IgD-negative memory B cell (primary cell): ENCODE measurements around the gene ADAP1. TPM values are rescaled to one million over a fixed set of nuclear protein-coding genes. Genes with fewer than 3 reads are reported as not detected.
"Not testable (repeated sequence)": the region's sequence is repeated elsewhere in the genome, so short reads cannot be mapped to it uniquely, and the experiment has no call there.

Experiments used
- H3K27ac Mint-ChIP-seq, 3 donors: one replicate each; pipeline ENCODE4 v1.8.0; 2020 to 2022; ENCODE audit warnings: mild to moderate bottlenecking in 3 of 3, mixed read lengths in 3 of 3, moderate library complexity in 1 of 3
- H3K27me3 Mint-ChIP-seq: one replicate; pipeline ENCODE4 v1.8.0; 2021; ENCODE audit warnings: mixed read lengths
- H3K36me3 Mint-ChIP-seq: one replicate; pipeline ENCODE4 v1.8.0; 2020; ENCODE audit warnings: mild to moderate bottlenecking, mixed read lengths
- H3K4me1 Mint-ChIP-seq, 3 donors: one replicate each; pipeline ENCODE4 v1.8.0; 2020 to 2022; ENCODE audit warnings: mixed read lengths in 3 of 3, mild to moderate bottlenecking in 1 of 3
- H3K4me3 Mint-ChIP-seq, 4 donors: one replicate each; pipeline ENCODE4 v1.8.0; 2020 to 2022; ENCODE audit warnings: mild to moderate bottlenecking in 4 of 4, mixed read lengths in 4 of 4, moderate library complexity in 3 of 4
- H3K9me3 Mint-ChIP-seq, 3 donors: one replicate each; pipeline ENCODE4 v1.8.0; 2020 to 2021; ENCODE audit warnings: mixed read lengths in 3 of 3, mild to moderate bottlenecking in 1 of 3
- polyA plus RNA-seq: library from polyadenylated mRNA; unstranded; fragments of 300-500 nt; fragmentation: Illumina TruSeq; gene quantifications from one replicate; pipeline ENCODE4 v1.2.3, GENCODE V29; 2021

ADAP1 gene
- polyA plus RNA-seq, 1 donor from 2014 or later: 6.4 TPM

DNA sequence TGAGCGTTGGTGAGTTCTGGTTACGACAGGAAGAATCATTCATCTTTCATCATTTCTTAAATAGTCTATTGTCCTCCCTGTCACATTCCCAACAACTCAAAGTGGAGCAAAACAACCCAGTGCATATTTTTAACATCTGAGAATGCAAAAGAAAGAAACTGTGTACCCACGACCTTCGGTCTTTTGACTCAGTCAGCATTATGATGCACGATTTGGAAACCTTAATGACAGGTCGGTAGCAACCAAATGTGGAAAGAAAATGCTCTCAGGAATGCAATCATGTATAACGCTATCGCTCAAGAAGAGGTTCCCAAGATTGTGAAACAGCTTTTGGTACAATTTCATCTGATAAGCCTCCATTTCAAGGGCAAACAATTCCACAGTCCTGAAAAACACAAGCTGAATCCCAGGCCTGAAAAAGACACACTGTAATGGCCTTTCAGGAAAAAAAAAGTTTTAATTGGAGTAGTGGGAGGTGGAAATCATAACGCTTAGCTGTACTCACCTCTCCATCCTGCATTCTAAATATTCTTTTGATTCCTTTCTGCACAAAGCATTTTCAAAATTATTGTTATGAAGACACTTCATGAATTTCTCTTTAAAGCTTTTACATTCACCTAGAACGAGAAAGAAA is 18.3 kb upstream of the ADAP1 start:
- H3K27ac Mint-ChIP-seq: peak overlapping the region in 1 of 3 donors; percentile 45
- peaks cover 4% of the 10 kb centered on the region for H3K36me3 Mint-ChIP-seq

DNA sequence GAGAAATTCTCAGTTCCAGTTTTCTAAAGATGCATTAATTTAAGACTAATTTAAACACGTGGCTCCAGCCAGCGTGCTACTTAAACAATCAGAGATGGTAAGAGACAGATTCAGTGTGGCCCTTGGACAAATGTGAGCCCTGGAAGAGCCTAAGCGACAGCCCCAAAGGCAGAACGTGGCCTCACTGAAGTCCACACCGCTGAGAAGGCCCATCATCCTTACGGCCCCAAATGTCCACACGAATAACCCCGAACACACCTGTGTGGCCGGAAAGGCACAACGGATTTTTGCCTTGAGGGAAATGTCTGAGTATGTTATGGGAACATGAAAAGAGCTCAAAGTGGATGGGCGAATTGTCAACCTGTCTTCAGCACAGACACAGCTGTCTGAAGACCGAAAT is 17.6 kb upstream of the ADAP1 start:
- Mint-ChIP-seq H3K27ac (peak overlapping the region in 1 of 3 donors; percentile 61), H3K4me1 (peaks cover 9 to 16% (median 15%) of the 10 kb centered on the region in 3 donors), H3K9me3 (no peaks in the 10 kb centered on the region), H3K27me3 (no peaks in the 10 kb centered on the region), H3K4me3 (peak overlapping the region in 1 of 4 donors; percentile 68), H3K36me3 (peaks cover 6% of the 10 kb centered on the region)

More for the DNA sequence above, 18.3 kb upstream of the ADAP1 start:
- no peaks in the 10 kb centered on the region for H3K27me3 Mint-ChIP-seq
- peaks cover 10 to 16% (median 15%) of the 10 kb centered on the region in 3 donors for H3K4me1 Mint-ChIP-seq
- H3K9me3 Mint-ChIP-seq: no peaks in the 10 kb centered on the region
- H3K4me3 Mint-ChIP-seq: peak overlapping the region in 3 of 4 donors; percentile 44 to 68 (median 49)

DNA sequence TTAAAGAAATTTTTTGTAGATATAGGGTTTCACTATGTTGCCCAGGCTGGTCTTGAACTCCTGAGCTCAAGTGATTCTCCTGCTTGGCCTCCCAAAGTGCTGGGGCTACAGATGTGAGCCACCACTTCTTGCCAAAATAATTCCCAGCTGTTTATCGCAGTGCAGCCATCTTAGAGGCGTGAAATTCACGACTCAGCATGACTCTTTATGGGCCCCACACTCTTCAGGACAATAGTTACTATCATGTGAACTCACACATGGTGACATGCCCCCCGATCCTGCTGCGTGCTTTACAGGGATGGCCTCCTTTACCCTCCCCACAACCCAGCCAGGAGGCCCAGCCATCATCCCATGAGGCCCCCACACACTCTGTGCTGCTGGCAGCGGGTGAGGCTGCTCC is 16.3 kb upstream of the ADAP1 start:
- no peaks in the 10 kb centered on the region for H3K9me3 Mint-ChIP-seq
- peak overlapping the region in 2 of 3 donors; percentile 54 to 63 for H3K27ac Mint-ChIP-seq
- peak overlapping the region in 1 of 4 donors; percentile 73 for H3K4me3 Mint-ChIP-seq
- H3K36me3 Mint-ChIP-seq: peaks cover 6% of the 10 kb centered on the region
- no peaks in the 10 kb centered on the region for H3K27me3 Mint-ChIP-seq
- peaks cover 12 to 19% (median 17%) of the 10 kb centered on the region in 3 donors for H3K4me1 Mint-ChIP-seq

DNA sequence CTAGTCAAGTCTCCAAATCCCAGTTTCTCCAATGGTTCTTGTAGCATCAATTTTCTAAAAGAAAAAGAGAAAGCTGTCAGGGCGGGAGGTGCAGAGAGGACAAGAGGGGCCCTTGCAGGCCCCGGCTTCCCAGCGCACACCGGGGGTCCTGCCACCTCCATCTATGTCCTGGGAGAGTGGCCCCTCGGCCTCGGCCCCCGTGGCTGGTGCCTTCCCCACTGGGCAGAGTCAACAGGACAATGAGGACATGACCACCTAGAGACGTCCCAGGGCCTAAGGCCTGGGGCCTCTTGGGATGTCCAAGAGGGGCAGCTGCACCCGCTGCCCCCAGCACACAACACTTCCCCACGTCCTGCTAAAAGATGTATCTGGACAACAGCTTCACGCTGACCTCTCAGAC is 14.9 kb upstream of the ADAP1 start:
- Mint-ChIP-seq H3K27me3 (no peaks in the 10 kb centered on the region), H3K36me3 (peaks cover 6% of the 10 kb centered on the region), H3K27ac (no peak overlapping the region), H3K4me1 (peaks cover 16 to 29% (median 22%) of the 10 kb centered on the region in 3 donors), H3K4me3 (no peak overlapping the region), H3K9me3 (no peaks in the 10 kb centered on the region)

DNA sequence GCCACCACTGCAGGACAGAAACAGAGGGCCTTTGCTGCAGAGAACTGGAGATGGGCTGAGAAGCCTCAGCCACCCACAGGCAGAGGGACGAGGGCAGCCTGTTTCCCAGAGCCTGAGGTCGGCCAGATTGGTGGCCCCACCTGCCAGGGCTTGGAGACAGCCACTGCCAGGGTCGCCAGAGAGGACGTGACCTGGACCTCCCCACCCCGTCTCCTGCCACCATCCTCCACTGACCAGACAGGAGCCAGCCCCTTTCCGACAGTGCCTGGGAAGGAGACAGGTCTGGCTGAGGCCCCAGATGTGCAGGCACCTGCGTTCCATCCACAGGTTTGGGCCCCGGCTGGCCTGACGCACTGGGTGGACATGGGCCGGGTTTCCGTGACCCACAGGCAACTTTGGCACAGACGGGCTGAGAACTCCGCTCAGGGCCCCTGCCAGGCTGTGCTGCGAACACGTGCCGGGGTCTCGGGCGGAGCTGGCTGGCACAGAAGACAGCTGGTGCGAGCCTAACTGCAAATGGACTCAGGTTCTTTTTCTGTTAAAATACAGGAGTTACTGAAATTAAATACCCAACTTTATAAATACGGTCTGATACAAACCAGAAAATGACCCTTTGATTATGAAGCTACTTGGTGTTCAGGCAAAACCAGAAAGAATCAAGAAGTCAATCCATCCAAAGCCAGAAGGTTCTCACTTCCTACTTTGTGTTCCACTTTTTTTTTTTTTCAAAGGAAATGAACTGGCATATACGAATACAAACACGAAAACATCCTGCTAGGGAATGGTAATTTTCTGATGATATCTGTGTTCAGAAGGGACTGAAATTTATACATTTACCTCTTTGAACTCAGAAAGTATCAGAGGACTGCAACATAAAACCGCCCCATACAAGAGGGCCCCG is 14.0 kb upstream of the ADAP1 start:
- no peak overlapping the region for H3K4me3 Mint-ChIP-seq
- H3K27ac Mint-ChIP-seq: peak overlapping the region in 1 of 3 donors; percentile 31
- H3K36me3 Mint-ChIP-seq: peaks cover 6% of the 10 kb centered on the region
- no peaks in the 10 kb centered on the region for H3K9me3 Mint-ChIP-seq
- H3K27me3 Mint-ChIP-seq: peaks cover 2% of the 10 kb centered on the region
- H3K4me1 Mint-ChIP-seq: peaks cover 19 to 29% (median 22%) of the 10 kb centered on the region in 3 donors

DNA sequence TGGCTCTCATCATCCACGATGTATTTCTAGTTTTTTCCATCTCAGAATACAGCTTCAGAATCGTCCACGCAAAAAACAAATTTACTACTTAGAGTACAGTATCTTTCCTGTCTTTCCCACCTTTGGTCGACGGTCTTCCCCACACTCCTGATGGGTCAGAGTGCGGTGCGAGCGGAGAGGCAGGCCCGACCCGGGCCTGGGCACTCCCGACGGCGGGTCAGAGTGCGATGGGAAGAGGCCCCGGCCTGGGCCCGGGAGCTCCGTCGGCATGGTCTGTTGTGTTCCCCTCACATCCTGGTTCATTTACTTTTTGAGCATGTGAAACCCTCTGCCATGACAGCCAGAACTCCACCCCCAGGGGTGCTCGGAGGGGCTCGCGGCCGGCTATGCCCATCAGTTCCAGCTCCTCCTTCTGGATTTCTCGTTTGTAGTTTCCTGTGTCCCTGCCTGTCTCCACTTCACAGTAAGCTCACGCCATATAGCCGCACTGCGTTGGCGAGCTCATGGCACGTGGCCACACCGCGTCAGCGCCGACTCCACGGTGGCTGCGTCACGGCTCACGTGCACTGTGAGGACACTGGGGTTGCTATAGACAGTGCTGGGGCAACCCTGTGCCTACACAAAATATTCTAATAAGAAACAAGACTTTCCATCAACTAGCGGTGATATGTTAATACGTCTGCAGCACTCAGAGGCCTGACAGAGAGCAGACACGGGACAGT is 13.0 kb upstream of the ADAP1 start:
- Mint-ChIP-seq H3K9me3 (no peaks in the 10 kb centered on the region), H3K27me3 (peaks cover 3% of the 10 kb centered on the region), H3K36me3 (peaks cover 6% of the 10 kb centered on the region), H3K27ac (peak overlapping the region; percentile 6 to 59 (median 31)), H3K4me1 (peaks cover 18 to 25% (median 21%) of the 10 kb centered on the region in 3 donors), H3K4me3 (peak overlapping the region in 1 of 4 donors; percentile 26)

DNA sequence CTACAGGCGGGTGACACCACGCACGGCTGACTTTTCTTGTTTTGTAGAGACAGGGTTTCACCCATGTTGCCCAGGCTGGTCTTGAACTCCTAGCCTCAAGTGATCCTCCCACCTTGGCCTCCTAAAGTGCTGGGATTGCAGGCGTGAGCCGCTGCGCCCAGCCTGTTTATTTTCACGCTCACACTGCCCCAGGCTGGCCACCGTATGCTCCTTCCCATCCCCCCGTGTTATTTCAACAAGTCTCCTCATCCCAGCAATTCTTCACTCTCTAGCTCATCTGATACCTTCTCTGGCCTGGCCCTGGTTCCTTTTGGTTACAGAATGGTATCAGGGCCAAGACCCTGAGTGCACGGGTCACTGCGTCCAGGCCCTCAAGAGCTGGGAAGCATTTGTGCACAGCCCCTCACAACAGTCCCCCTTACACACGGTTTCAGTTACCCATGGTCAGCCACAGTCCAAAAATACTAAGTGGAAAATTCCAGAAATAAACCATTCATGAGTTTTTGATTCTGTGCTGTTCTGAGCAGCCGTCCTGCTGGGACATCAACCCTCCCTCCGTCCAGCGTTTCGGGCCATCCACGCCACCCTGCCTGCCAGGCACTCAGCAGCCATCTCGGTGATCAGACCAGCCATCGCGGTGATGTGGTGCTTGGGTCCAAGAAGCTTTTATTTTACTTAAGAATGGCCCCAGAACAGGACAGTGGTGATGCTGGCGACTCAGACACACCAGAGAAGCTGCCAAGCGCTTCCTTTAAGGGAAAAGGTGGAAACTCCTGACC is 12.0 kb upstream of the ADAP1 start:
- Mint-ChIP-seq H3K27ac (peak overlapping the region in 2 of 3 donors; percentile 3 to 84), H3K27me3 (peaks cover 9% of the 10 kb centered on the region), H3K9me3 (no peaks in the 10 kb centered on the region), H3K4me3 (peak overlapping the region in 2 of 4 donors; percentile 3 to 27), H3K4me1 (peaks cover 15 to 22% (median 15%) of the 10 kb centered on the region in 3 donors), H3K36me3 (peaks cover 4% of the 10 kb centered on the region)

DNA sequence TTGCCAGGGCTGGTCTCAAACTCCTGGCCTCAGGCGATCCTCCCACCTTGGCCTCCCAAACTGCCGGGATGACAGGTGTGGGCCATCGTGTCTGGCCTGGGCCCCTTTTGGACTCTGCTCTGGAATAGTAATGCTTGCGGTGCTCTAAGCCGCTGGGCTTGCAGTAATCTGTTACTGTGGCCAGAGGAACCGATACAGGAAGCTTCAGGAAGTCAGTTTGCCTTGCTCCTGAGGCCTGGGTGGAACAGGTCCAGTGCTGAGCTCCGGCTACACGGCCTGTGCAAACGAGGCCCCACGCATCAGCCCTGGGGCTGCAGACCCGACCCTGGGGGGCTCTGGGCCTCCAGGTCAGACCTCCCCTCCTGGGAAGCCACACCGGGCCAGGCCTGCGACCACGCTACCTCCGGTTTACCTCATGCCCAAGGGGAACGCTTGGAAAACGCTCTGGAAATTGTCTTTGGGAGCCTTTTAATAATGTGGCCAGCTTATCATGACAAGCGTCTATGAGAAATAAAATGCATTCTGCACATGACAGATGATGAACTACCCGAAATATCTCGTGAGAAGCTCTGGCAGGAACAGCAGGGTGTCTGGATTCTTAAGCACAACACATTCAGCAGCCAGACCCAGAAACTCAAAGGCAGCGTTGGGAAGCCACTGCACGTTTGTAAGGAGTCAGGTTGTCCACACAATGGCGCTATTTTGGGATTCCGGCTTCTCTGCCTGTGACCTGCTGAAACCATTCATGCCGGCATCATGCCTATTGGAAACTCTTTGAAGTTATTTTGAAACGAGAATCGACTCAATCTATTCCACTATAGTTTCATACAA is 10.1 kb upstream of the ADAP1 start:
- Mint-ChIP-seq H3K4me1 (peaks cover 12 to 19% (median 19%) of the 10 kb centered on the region in 3 donors), H3K9me3 (no peaks in the 10 kb centered on the region), H3K36me3 (peaks cover 3% of the 10 kb centered on the region), H3K27ac (peak overlapping the region; percentile 49 to 83 (median 67)), H3K27me3 (peaks cover 14% of the 10 kb centered on the region), H3K4me3 (peak overlapping the region in 1 of 4 donors; percentile 49)

DNA sequence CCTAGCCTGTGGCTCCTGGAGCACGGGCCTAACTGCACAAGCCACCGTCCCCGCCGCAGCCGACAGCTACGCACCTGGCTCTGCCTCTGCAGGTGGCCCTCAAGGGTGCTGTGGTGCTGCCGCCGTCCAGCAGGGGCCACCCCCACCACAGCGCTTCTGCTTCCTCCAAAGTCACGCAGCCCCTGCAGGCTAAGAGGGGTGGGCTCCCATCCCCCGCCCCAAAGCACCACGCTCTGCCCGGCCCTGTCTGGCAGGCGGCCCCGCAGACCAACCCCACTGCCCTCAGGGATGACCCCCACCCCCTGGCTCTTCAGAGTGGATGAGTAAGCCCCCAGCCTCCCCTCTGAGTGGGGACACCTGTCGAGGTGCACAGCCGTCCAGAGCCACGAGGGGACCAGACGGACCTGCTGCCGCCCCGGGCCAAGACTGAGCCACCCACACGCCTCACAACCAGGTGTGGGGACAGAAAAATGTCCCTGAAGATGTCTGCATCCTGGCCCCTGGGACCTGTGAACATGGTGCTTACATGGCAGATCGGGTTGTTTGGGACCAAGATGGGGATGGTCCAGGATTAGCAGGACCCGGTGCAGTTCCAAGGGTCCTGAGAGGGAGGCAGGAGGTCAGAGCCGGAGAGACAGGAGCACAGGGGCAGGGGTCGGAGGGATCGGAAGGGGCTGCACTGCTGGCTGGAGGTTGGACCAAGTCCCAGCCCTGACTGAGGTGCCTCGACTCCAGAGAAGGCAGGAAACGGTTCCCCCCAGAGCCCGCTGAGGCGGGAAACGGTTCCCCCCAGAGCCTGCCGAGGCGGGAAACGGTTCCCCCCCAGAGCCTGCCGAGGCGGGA is 9.0 kb upstream of the ADAP1 start:
- Mint-ChIP-seq H3K4me1 (peaks cover 12 to 19% (median 19%) of the 10 kb centered on the region in 3 donors), H3K27ac (no peak overlapping the region), H3K27me3 (peaks cover 14% of the 10 kb centered on the region), H3K36me3 (peaks cover 3% of the 10 kb centered on the region), H3K9me3 (no peaks in the 10 kb centered on the region), H3K4me3 (peak overlapping the region in 2 of 4 donors; percentile 54 to 78)

DNA sequence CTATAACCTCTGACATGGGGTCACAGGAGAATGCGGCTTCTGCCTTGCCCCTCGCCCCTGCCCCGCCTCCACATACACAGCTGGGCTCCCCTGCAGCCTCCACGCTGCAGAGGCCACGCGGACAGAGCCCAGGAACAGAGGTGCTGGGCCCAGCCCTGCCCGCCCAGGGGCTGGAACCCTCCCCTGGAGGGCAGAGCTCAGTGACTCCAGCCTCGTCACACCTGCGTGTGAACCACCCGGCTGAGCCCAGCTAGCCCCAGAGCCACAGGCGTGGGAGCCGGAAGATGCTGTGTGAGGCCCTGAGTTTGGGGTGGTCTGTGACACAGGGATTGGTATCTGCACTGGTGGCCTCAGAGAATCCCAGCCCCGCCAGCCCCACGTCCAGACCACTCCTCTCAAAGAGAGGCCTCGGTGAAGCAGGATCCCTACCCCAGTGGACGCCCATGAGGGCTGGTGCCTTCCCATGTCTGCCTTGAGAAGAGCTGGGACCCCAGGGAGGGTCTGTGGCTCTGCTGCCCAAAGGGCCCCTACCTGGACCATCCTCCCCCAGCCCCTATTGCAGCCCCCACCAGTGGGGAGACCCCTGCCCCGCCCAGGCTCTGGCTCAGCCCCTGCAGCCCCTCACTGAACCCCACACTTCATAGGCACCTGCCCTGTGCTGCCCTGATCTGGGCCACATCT is 8.1 kb upstream of the ADAP1 start:
- Mint-ChIP-seq H3K27me3 (peaks cover 14% of the 10 kb centered on the region), H3K4me1 (peaks cover 12 to 19% (median 19%) of the 10 kb centered on the region in 3 donors), H3K4me3 (no peak overlapping the region), H3K9me3 (no peaks in the 10 kb centered on the region), H3K27ac (no peak overlapping the region), H3K36me3 (no peaks in the 10 kb centered on the region)

DNA sequence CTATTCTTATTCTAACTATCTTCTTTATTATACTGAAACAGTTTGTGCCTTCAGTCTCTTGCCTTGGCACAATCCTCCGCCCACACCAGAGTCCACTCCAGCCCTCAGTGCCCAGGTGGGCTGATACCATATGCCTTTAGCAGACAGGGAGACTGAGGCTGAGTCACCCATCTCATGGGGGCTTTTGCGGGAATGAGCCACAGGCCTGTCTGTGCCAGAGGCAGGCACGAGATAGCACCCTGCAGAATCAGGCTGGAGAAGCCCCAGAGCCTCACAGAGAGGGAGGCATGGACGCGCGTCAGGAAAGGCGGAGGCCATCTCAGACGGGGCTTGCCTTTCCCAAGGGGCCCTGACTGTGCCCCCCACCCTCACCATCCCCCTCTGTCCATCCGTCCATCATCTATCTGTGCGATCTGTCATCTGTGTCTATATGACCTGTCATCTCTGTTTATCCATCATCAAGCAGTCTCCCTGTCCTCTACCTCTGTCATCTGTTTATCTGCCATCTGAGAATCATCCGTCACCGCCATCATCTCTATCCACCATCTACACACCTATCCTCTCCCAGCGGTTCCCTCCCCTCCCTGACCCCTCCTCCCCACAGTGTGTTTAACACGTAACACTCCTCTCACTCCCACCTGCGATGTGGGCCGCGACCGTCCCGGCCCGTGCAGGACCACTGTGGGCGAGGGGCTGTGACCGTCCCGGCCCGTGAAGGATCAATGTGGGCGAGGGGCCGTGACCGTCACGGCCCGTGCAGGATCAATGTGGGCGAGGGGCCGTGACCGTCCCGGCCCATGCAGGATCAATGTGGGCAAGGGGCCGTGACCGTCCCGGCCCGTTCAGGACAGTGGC is 7.3 kb upstream of the ADAP1 start:
- H3K4me1 Mint-ChIP-seq: peaks cover 12 to 19% (median 19%) of the 10 kb centered on the region in 3 donors
- H3K36me3 Mint-ChIP-seq: no peaks in the 10 kb centered on the region
- H3K27me3 Mint-ChIP-seq: peaks cover 14% of the 10 kb centered on the region
- H3K4me3 Mint-ChIP-seq: peak overlapping the region in 1 of 4 donors; percentile 68
- peak overlapping the region in 2 of 3 donors; percentile 10 to 59 for H3K27ac Mint-ChIP-seq
- no peaks in the 10 kb centered on the region for H3K9me3 Mint-ChIP-seq

DNA sequence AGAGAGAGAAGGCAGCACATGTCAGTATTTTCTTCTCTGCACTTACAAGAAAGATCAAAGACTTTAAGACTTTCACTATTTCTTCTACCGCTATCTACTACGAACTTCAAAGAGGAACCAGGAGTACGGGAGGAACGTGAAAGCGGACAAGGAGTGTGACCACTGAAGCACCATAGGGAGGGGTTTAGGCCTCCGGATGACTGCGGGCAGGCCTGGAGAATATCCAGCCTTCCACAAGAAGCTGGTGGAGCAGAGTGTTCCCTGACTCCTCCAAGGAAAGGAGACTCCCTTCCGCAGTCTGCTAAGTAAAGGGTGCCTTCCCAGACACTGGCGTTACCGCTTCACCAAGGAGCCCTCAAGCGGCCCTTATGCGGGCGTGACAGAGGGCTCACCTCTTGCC is 6.5 kb upstream of the ADAP1 start:
- H3K27ac Mint-ChIP-seq, H3K4me3 Mint-ChIP-seq, H3K9me3 Mint-ChIP-seq, H3K36me3 Mint-ChIP-seq: not testable (repeated sequence)
- Mint-ChIP-seq H3K27me3 (peaks cover 14% of the 10 kb centered on the region), H3K4me1 (peaks cover 12 to 19% (median 17%) of the 10 kb centered on the region in 3 donors)
